WTC11 (cell line): ENCODE data around the gene RGSL1. TPM values are rescaled to one million over a fixed set of nuclear protein-coding genes. Genes with fewer than 3 reads are reported as not detected.

Source experiments
- ATAC-seq: fragments of 200-7000 bp; cut with Tn5 transposase; 2 replicates; pipeline ENCODE4 v1.10.0; 2021; ENCODE audit warnings: mild to moderate bottlenecking, moderate library complexity
- CTCF ChIA-PET: fragments of 300-600 bp; sonication (Branson Sonifier 250); formaldehyde crosslinking; loops from one replicate; lab custom pipeline; 2021; ENCODE audit warnings: antibody characterized with exemption; lab: Charles Lee
- POLR2A ChIA-PET: fragments of 350-600 bp; sonication (Branson Sonifier 250); formaldehyde crosslinking; loops from one replicate; lab custom pipeline; 2021; ENCODE audit warnings: antibody characterized with exemption; lab: Charles Lee
- DNase-seq: peaks from one replicate; pipeline ENCODE4 v3.0.0; 2021; ENCODE audit warnings: low spot score
- H3K27ac Mint-ChIP-seq: 2 replicates; pipeline ENCODE4 v1.8.0; 2021; ENCODE audit warnings: mixed read lengths
- H3K27me3 Mint-ChIP-seq: 2 replicates; pipeline ENCODE4 v1.8.0; 2021; ENCODE audit warnings: low read depth, mild to moderate bottlenecking, moderate library complexity, mixed read lengths
- H3K36me3 Mint-ChIP-seq: 2 replicates; pipeline ENCODE4 v1.8.0; 2021; ENCODE audit warnings: mixed read lengths
- H3K4me1 Mint-ChIP-seq: 2 replicates; pipeline ENCODE4 v1.8.0; 2022; ENCODE audit warnings: mixed read lengths
- H3K4me3 Mint-ChIP-seq: 2 replicates; pipeline ENCODE4 v1.8.0; 2021; ENCODE audit warnings: mild to moderate bottlenecking, moderate library complexity, mixed read lengths
- H3K9me3 Mint-ChIP-seq: 2 replicates; pipeline ENCODE4 v1.8.0; 2021; ENCODE audit warnings: mixed read lengths
- ETV6 ChIP-seq: sonication (generic); formaldehyde crosslinking; IDR thresholded peaks from 2 replicates; pipeline ENCODE4 v1.8.1; 2022; ENCODE audit warnings: mild to moderate bottlenecking, missing genetic modification reagents
- FOXP1 ChIP-seq: sonication (generic); formaldehyde crosslinking; IDR thresholded peaks from 2 replicates; pipeline ENCODE4 v1.8.0; 2022; ENCODE audit warnings: missing genetic modification reagents, mild to moderate bottlenecking, moderate library complexity, borderline replicate concordance
- GTF2I ChIP-seq: fragments of 250-450 bp; sonication (Bioruptor Pico); conservative IDR thresholded peaks from 2 replicates; pipeline ENCODE4 v1.4.0; 2021; ENCODE audit warnings: mild to moderate bottlenecking
- IRF2 ChIP-seq: sonication (generic); formaldehyde crosslinking; IDR thresholded peaks from 2 replicates; pipeline ENCODE4 v1.8.0; 2022; ENCODE audit warnings: low read depth, missing genetic modification reagents, borderline replicate concordance
- MXD4 ChIP-seq: fragments of 250-450 bp; sonication (Bioruptor Pico); IDR thresholded peaks from 2 replicates; pipeline ENCODE4 v1.8.0; 2021; ENCODE audit warnings: mild to moderate bottlenecking, moderate library complexity, borderline replicate concordance
- NFYB ChIP-seq: sonication (generic); formaldehyde crosslinking; conservative IDR thresholded peaks from 2 replicates; pipeline ENCODE4 v1.8.0; 2022; ENCODE audit warnings: low read depth, missing genetic modification reagents
- NR1H2 ChIP-seq: sonication (generic); formaldehyde crosslinking; IDR thresholded peaks from 2 replicates; pipeline ENCODE4 v1.9.0; 2021; ENCODE audit warnings: mild to moderate bottlenecking, moderate library complexity, missing genetic modification reagents
- OVOL2 ChIP-seq: fragments of 250-450 bp; sonication (Bioruptor Pico); IDR thresholded peaks from 2 replicates; pipeline ENCODE4 v1.9.0; 2021; ENCODE audit warnings: mild to moderate bottlenecking, borderline replicate concordance
- PREB ChIP-seq: sonication (generic); formaldehyde crosslinking; IDR thresholded peaks from 2 replicates; pipeline ENCODE4 v1.8.1; 2022; ENCODE audit warnings: mild to moderate bottlenecking, missing genetic modification reagents, moderate library complexity, borderline replicate concordance
- USF2 ChIP-seq: sonication (generic); formaldehyde crosslinking; IDR thresholded peaks from 2 replicates; pipeline ENCODE4 v1.8.1; 2023; ENCODE audit warnings: mild to moderate bottlenecking, missing genetic modification reagents, moderate library complexity
- ZMAT4 ChIP-seq: fragments of 250-450 bp; sonication (Bioruptor Pico); IDR thresholded peaks from 2 replicates; pipeline ENCODE4 v1.9.0; 2021; ENCODE audit warnings: mild to moderate bottlenecking
- ZNF219 ChIP-seq: sonication (generic); formaldehyde crosslinking; IDR thresholded peaks from 2 replicates; pipeline ENCODE4 v1.8.0; 2023; ENCODE audit warnings: missing genetic modification reagents, mild to moderate bottlenecking, borderline replicate concordance
- ZNF263 ChIP-seq: sonication (generic); formaldehyde crosslinking; IDR thresholded peaks from 2 replicates; pipeline ENCODE4 v1.8.1; 2022; ENCODE audit warnings: low read depth, mild to moderate bottlenecking, moderate library complexity, missing genetic modification reagents
- ZNF317 ChIP-seq: sonication (generic); formaldehyde crosslinking; IDR thresholded peaks from 2 replicates; pipeline ENCODE4 v1.8.1; 2023; ENCODE audit warnings: low read depth, mild to moderate bottlenecking, moderate library complexity, missing genetic modification reagents, borderline replicate concordance
- ZNF512 ChIP-seq: sonication (generic); formaldehyde crosslinking; IDR thresholded peaks from 2 replicates; pipeline ENCODE4 v1.8.1; 2022; ENCODE audit warnings: missing genetic modification reagents, borderline replicate concordance
- ZSCAN18 ChIP-seq: fragments of 250-450 bp; sonication (Bioruptor Pico); IDR thresholded peaks from 2 replicates; pipeline ENCODE4 v2.1.2; 2022; ENCODE audit warnings: mild to moderate bottlenecking, moderate library complexity
- total RNA-seq: library from RNA; stranded (reverse); gene quantifications from 3 replicates; pipeline ENCODE4 v1.2.3, GENCODE V29; 2021

RGSL1 gene
- total RNA-seq, 1 experiment from 2014 or later, result not detected

GRCh38 chr1:182549346-182549745, 99.4 kb downstream of the RGSL1 start:
- ATAC-seq, result no peak
- POLR2A ChIA-PET, result no interaction called here
- DNase-seq, result no peak
- CTCF ChIA-PET, result interaction anchor here (0.6 to 1.1 kb wide), 2 partner anchors 46 to 237 kb away, joined by 3 read pairs; no protein-coding TSS in a partner anchor
- Mint-ChIP-seq H3K4me1 (no peaks in the 10 kb centered on the region), H3K9me3 (peaks cover 20% of the 10 kb centered on the region), H3K27ac (no peak overlapping the region), H3K36me3 (no peaks in the 10 kb centered on the region; the same call in 1 of the 2 replicates)
- TF ChIP-seq ETV6 (CRISPR knock-in tag) (no peak), ZMAT4 (CRISPR knock-in tag) (no peak)
- TF ChIP-seq, all 79 proteins: peak for 0
- Mint-ChIP-seq H3K27me3 (peaks cover 6% of the 10 kb centered on the region; the same call in 1 of the 2 replicates), H3K4me3 (no peak overlapping the region)

- Mint-ChIP-seq H3K27ac (no peak overlapping the region), H3K36me3 (no peaks in the 10 kb centered on the region; the same call in 1 of the 2 replicates), H3K4me3 (no peak overlapping the region), H3K9me3 (peaks cover 20% of the 10 kb centered on the region), H3K27me3 (peaks cover 6% of the 10 kb centered on the region; the same call in 1 of the 2 replicates), H3K4me1 (no peaks in the 10 kb centered on the region)
- POLR2A ChIA-PET, result no interaction called here
- ATAC-seq (no peak), DNase-seq (no peak)
- TF ChIP-seq NFYB (no peak), ZNF512 (CRISPR knock-in tag) (no peak), ZSCAN18 (CRISPR knock-in tag) (no peak), GTF2I (CRISPR knock-in tag) (no peak), USF2 (CRISPR knock-in tag) (no peak), ZNF263 (CRISPR knock-in tag) (no peak), FOXP1 (no peak), IRF2 (CRISPR knock-in tag) (no peak), ZNF219 (no peak), ZNF317 (CRISPR knock-in tag) (no peak), OVOL2 (CRISPR knock-in tag) (no peak)
- CTCF ChIA-PET, result no interaction called here
Measured at GRCh38 chr1:182549811-182550210, 99.9 kb downstream of the RGSL1 start.

- no peak for TF ChIP-seq NR1H2
- TF ChIP-seq PREB, result no peak
- no peak for TF ChIP-seq MXD4 (CRISPR knock-in tag)
- no peak for TF ChIP-seq FOXP1
- TF ChIP-seq GTF2I (CRISPR knock-in tag), result no peak
- ChIA-PET POLR2A (no interaction called here), CTCF (interaction anchor here (1.0 kb wide), 1 partner anchor 43 kb away, joined by 3 read pairs; no protein-coding TSS in a partner anchor)
- Mint-ChIP-seq H3K4me1 (no peaks in the 10 kb centered on the region), H3K4me3 (no peak overlapping the region), H3K9me3 (peaks cover 20% of the 10 kb centered on the region), H3K27ac (no peak overlapping the region), H3K36me3 (no peaks in the 10 kb centered on the region; the same call in 1 of the 2 replicates), H3K27me3 (peaks cover 6% of the 10 kb centered on the region; the same call in 1 of the 2 replicates)
- DNase-seq, result no peak
- ATAC-seq, result no peak
Measured at GRCh38 chr1:182552527-182552926, 102.6 kb downstream of the RGSL1 start.
